Activated CD4-positive, alpha-beta T cell treated with anti-CD3 and anti-CD28 coated beads for 24 hours (primary cell): Measurements from ENCODE around the gene ZNF180.
"Not testable (repeated sequence)": the region's sequence is repeated elsewhere in the genome, so short reads cannot be mapped to it uniquely, and the experiment has no call there.

Source experiments
- DNase-seq, 2 donors: peaks; one replicate each; pipeline ENCODE4 v3.0.0-alpha.2; 2020; ENCODE audit warnings: low read depth in 2 of 2

The ZNF180 gene

DNA sequence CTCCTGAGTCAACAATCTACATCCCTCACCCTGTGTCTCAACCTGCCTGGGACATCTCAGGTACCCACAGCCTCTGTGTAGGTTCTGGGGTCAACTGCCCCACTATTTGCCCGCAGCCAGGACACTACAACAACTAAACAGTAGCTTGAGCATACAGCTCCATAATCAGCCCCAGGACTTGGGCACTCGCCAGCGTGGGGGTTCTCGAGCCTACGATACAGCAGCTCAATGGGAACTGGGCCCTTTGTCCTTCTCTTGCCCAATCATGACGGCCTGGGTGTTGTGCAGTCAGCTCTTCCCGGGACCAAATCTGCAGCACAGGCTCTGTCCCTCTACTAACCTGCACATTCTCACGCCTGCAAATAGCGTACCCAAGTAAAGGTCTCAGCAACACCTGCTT, 1.3 kb downstream of the ZNF180 start:
- no peak for DNase-seq

DNA sequence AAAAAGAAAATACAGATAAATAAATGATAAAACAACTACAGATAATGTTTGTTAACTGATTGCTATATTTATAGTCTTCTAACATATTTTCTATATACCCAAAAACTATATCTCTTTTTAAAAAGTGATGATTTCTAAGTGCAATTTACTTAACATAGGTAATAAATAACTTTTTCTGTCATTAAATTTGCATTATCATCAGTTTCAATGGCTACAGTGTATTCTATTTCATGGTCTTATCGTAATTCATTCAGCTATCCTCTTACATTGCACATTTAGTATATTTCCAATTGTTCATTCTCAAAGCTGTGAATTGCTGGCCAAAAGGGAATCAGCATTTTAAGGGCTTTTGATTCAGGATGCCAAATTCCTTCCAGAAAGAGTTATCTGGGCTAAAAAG, 3.6 kb downstream of the ZNF180 start:
- no peak for DNase-seq

DNA sequence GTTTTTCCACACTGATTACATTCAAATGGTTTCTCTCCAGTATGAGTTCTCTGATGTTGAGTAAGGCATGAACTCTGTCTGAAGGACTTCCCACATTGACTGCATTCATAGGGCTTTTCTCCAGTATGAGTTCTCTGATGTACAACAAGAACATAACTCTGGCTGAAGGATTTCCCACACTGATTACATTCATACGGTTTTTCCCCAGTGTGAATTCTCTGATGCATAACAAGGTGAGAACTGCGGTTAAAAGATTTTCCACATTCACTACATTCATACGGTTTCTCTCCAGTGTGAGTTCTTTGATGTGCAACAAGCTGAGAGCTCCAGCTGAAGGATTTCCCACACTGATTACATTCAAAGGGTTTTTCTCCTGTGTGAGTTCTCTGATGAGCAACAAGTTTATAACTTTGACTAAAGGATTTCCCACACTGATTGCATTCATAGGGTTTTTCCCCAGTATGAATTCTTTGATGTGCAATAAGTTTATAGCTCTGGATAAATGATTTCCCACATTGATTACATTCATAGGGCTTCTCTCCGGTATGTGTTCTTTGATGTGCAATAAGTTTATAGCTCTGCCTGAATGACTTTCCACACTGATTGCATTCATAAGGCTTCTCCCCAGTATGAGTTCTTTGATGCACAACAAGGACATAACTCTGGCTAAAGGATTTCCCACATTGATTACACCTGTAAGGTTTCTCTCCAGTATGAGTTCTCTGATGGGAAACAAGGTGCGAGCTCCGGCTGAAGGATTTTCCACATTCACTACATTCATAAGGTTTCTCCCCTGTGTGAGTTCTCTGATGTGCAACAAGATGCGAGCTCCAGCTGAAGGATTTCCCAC, 23.5 kb downstream of the ZNF180 start:
- DNase-seq = no peak

DNA sequence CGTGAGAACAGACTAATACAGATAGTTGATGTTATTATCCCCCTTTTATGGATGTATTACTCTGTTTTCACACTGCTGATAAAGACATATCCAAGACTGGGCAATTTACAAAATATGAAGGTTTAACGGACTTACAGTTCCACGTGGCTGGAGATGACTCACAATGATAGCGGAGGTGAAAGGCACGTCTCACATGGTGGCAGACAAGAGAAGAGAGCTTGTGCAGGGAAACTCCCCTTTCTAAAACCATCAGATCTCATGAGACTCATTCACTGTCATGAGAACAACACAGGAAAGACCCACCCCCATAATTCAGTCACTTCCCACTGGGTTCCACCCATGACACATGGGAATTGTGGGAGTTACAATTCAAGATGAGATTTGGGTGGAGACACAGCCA, 31.6 kb downstream of the ZNF180 start:
- DNase-seq = not testable (repeated sequence)

DNA sequence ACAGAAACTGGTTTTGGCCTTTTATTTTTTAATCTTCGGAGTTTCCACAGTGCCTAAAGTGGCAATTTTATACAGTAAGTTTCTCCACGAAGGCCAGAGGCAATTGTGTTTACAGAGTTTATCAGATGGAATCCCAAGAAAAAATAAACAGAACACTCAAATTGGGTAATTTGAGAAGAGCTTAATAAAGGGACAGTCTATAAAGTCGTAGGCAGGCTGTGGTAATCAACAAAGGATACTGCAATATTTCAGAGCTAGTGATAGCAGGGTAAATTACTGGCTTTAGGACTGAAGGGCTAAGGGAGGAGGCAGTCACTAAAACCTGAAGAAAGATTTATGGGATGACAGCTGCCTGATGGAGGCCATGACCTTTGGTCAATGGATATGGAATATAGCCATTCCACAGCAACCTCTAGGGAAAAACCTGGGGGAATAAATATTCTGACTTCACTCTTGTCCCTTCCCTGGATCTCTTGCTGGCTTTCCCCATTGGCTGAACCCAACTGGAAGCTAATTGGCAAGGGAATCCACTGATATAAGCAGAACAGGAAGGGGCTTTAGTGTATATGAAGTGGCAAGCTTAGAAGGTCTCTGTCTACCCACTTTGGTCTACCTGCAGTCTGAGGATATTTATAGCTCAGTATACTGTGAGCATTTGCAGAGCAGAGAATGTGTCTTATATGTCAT, 37.6 kb downstream of the ZNF180 start:
- not testable (repeated sequence) for DNase-seq

DNA sequence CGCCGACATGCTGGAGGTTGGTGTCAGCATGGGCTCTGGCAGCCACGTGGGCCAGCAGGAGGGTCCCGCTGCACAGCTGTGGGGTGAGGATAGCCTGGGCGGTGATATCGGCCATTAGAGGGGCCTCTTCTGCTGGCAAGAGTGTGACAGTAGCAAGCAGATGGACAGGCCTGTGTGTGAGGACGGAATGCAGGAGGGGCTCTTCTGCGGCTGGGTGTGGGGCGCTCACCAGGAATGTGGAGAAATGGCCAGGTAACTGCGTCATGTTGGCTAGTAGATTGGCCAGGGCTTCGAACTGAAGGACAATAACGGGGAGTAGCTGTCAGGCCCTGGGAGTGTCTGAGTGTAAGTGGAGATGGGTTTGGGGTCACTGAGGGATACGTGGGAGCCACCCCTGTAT, 44.3 kb downstream of the ZNF180 start:
- not testable (repeated sequence) for DNase-seq

DNA sequence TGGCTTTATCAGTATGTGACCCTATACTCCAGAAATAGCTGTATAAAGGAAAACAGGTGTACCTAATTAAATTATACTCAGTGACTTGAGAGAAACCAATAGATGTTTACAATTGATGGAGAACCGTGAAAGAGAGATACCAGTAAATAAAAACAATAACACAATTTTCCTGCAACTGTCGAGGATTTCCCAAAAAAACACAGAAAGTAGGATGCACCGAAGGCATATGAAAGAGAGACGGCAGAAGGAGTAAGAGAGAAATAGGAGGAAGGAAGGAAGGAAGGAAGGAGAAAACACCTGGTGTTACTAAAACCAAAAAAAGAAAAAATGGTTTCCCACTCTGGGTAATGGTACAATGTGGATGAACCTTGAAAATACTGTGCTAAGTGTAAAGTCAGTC, 45.2 kb downstream of the ZNF180 start:
- DNase-seq = no peak

DNA sequence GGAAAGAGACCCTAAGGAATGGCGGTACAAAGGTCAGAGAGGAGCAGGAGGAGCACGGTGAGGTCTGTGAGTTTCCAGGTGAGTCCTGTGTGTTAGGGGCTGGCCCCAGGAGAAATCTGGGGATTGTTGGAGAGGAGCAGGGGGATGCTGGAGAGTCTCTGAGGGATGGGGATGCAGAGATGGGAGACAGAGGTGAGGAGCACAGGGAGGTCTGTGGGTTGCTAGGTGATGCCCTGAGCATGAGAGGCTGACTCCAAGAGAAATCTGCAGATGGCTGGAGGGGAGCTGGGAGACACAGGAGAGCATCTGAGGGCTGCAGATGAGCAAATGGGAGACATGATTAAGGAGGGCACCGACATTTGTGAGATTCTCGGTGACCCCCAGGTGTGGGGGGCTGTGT, 48.0 kb downstream of the ZNF180 start:
- no peak for DNase-seq

DNA sequence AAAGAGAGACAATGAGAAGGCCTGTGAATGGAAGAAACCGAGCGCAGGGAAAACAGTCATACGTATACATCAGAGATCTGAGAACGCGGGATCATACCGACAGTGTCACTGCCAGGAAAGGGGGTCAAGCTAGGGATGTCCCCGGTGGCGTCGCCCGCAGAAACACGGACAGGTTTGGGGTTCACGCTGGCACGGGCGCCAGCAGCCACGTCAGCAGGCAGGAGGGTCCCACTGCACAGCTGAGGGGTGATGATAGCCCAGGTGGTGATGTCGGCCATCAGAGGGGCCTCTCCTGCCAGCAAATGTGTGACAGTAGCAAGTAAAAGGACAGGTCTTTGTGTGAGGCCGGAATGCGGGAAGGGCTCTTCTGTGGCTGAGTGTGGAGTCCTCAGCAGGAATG, 48.6 kb downstream of the ZNF180 start:
- DNase-seq = no peak

DNA sequence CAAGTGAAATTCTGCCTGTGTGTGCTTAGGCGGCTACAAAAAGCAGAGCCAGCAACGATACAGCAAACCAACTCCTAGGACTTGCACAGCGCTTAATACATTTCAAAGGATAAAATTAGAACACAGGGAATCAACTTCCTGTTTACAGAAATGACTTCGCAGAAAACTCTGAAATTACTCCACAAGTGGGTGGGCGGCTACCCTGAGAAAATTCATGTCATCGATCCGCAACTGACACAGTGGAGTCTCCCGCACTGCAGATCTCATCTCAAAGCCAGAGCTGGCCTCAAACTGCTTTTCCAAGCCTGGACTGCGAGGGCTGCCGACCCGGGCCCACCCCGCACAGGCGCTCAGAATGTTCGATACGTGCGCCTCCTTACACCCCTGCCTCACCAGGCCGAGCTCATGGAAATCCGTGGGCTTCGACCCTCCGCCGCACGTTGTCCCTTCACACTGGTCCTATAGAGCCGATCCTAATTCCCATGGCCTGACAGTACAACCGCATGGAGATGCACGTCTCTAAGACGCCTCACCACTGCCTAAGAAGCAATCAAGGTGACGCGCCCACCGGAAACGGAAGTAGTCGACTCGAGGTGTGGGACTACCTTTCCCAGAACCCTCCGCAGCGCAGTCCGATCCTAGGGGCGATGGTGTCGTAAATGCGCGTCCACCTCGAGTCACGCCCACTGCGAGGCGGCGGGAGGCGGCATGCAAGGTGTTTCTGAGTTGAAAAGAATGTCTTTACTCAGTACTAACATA, 52.2 kb downstream of the ZNF180 start, which contains the start of gene ZNF229:
Gene ZNF229 (minus strand): TSS at position 557 of the 759 bp plus-strand sequence. CDS start 5,625 bp downstream, outside the sequence.
- peak; percentile 44 to 64 for DNase-seq

DNA sequence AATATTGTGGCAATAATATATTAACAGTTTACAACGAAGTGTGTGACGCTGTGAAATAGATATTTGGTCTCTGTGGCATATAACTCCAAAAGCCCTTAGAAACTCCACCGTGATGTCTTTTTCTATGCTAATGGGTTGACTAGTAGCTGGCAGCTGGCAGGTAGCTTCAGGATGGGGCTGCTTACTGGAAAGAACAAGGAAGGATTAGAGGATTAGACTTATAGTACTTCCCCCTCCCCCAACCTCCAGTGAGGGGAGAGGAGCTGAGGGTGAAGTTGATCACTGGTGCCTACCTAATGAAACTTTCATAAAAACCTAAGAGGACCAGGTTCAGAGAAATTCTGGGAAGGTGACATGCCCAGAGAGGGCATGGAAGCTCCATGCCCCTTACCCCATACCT, 61.9 kb downstream of the ZNF180 start:
- DNase-seq = no peak

DNA sequence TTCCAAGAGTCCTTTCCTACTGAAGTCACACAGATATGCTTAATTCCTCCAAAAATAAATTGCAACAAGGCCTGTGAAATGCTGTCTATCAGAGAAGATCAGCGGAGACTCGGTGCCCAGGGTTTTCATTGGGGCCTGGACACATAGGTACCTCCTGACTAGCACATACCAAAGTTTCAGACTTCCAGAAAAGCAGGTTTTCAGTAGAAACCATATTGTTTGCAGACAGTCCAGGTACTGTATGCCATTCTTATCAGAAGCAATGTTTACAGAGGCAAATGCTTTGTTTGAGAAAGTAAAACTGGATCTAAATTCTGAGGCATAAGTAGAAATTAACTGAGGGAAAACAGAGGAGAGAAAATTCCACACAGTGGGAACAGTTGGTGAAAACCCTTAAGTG, 64.9 kb downstream of the ZNF180 start:
- no peak for DNase-seq

DNA sequence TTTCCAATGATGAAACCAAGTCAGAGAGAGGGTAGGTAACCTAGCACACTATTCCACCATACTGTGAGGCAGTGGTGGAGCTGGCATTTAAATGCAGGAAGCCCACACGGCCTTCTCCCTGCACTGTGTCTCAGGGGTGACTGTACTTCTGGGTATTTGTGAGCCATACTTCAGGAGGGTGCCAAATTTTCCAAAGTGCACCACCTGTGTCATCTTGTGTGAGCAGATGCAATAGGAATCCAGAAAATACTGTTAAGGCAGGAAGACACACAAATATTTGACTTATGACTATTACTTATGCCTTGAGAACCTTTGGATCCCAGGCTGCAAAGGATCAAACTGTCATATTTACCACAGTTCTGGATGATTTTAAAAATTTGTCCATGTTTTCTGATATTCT, 69.4 kb downstream of the ZNF180 start:
- no peak for DNase-seq
